Fibroblast of lung (primary cell): ENCODE data around the gene CRKL.

Source experiments
- CTCF ChIP-seq, 2 donors: IDR thresholded peaks in 1 of 2; conservative IDR thresholded peaks in 1 of 2; 1 replicate in 1 of 2; 2 replicates in 1 of 2; pipeline ENCODE4 v1.5.1; 2011 to 2012; ENCODE audit warnings: low read length in 2 of 2, control low read depth in 1 of 2, inconsistent platforms in 1 of 2, low read depth in 1 of 2, mild to moderate bottlenecking in 1 of 2
- EZH2 ChIP-seq: IDR thresholded peaks from 2 replicates; pipeline ENCODE4 v1.5.1; 2012; ENCODE audit warnings: low read length, control low read depth, mild to moderate bottlenecking; ENCODE audit errors: missing control alignments

DNA sequence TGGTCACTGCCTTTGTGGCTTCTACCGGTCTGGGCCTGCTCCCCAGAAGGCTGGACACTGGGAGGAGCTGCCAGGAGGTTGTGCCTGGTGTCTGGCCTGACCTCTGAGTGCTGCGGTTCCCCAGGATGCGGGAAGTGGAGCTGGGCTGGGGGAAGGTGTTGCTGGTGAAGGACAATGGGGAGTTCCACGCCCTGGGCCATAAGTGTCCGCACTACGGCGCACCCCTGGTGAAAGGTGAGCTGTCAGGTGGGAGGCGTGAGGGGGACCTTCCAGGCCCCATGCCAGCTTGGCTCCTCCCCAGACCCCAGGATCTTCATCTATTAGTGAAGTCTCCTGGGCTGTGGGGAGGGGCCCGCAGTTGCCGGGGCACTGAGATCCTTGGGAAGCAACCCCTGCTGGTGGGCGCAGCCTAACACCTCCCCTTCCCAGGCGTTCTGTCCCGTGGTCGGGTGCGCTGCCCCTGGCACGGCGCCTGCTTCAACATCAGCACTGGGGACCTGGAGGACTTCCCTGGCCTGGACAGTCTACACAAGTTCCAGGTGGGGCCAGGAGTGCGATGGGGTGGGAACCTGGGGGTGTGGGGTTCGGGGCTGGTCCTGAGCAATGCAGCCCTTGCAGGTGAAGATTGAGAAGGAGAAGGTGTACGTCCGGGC, 56.6 kb downstream of the CRKL start:
- TF ChIP-seq CTCF (conservative IDR thresholded peaks at IDR 0.05 in 1 of 2, IDR thresholded peaks at IDR 0.05 in 1 of 2; ENCODE audit: low read depth in 1 of 2, low read length in 2 of 2) = no peak
- TF ChIP-seq EZH2 = no peak
